C4-2B (cell line): ENCODE data around the gene SH3RF1.

Source experiments
- ZFX ChIP-seq: fragments of 450-650 bp; IDR thresholded peaks from 2 replicates; pipeline ENCODE4 v1.6.1; 2017
- TF ChIP-seq, protein P1 (sequence below): fragments of 450-650 bp; conservative IDR thresholded peaks from 2 replicates; pipeline ENCODE4 v1.5.1; 2017; ENCODE audit warnings: mild to moderate bottlenecking

DNA sequence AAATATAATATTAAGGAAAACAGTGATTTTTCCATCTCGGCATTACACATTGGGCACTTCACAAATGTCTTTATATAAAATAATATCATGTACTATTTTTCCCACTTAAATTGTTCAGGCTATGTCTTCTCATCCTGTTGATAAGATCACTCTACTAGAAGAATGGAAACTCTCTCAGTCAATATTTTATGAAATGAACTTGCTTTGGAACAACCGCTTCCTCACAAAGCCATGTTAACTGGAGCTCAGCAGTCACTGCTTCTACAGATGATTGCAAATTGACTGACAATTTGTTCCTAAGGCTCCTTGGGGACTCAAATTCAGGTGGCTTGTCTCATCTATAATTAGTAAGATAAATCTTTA is 133.2 kb downstream of the SH3RF1 start:
- TF ChIP-seq, protein P1, sequence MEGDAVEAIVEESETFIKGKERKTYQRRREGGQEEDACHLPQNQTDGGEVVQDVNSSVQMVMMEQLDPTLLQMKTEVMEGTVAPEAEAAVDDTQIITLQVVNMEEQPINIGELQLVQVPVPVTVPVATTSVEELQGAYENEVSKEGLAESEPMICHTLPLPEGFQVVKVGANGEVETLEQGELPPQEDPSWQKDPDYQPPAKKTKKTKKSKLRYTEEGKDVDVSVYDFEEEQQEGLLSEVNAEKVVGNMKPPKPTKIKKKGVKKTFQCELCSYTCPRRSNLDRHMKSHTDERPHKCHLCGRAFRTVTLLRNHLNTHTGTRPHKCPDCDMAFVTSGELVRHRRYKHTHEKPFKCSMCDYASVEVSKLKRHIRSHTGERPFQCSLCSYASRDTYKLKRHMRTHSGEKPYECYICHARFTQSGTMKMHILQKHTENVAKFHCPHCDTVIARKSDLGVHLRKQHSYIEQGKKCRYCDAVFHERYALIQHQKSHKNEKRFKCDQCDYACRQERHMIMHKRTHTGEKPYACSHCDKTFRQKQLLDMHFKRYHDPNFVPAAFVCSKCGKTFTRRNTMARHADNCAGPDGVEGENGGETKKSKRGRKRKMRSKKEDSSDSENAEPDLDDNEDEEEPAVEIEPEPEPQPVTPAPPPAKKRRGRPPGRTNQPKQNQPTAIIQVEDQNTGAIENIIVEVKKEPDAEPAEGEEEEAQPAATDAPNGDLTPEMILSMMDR = no peak
- TF ChIP-seq ZFX = no peak
